ENCODE measurements around the gene NUDT9.

NUDT9 gene

GRCh38 chr4:87505862-87506261, 83.5 kb downstream of the NUDT9 start:
- no CpG with 5 or more reads among the region's 3 CpGs for WGBS (ENCODE audit: insufficient coverage, insufficient read length)
- Histone ChIP-seq H3K27ac (ENCODE audit: low read length) (no peak overlapping the region), H3K9me3 (ENCODE audit: control insufficient read depth, insufficient read depth, low read length) (no peaks in the 10 kb centered on the region), H3K36me3 (ENCODE audit: control insufficient read depth, insufficient read depth, low read length) (no peaks in the 10 kb centered on the region), H3K27me3 (ENCODE audit: control insufficient read depth, insufficient read depth, low read length) (no peaks in the 10 kb centered on the region), H3K4me3 (ENCODE audit: low read length) (no peak overlapping the region), H3K4me1 (ENCODE audit: control insufficient read depth, insufficient read depth, low read length) (no peaks in the 10 kb centered on the region)
- DNase-seq (ENCODE audit: low read depth, low spot score), result no peak

GRCh38 chr4:87506974-87507701, 84.8 kb downstream of the NUDT9 start:
- Histone ChIP-seq H3K4me3 (ENCODE audit: low read length) (no peak overlapping the region), H3K27me3 (ENCODE audit: control insufficient read depth, insufficient read depth, low read length) (no peaks in the 10 kb centered on the region), H3K9me3 (ENCODE audit: control insufficient read depth, insufficient read depth, low read length) (no peaks in the 10 kb centered on the region), H3K27ac (ENCODE audit: low read length) (no peak overlapping the region), H3K36me3 (ENCODE audit: control insufficient read depth, insufficient read depth, low read length) (no peaks in the 10 kb centered on the region), H3K4me1 (ENCODE audit: control insufficient read depth, insufficient read depth, low read length) (no peaks in the 10 kb centered on the region)
- no CpG with 5 or more reads among the region's 4 CpGs for WGBS (ENCODE audit: insufficient coverage, insufficient read length)
- DNase-seq (ENCODE audit: low read depth, low spot score), result no peak
